CD4-positive, alpha-beta memory T cell (primary cell): ENCODE results near the gene TTLL6. TPM values are rescaled to one million over a fixed set of nuclear protein-coding genes. Genes with fewer than 3 reads are reported as not detected.

ENCODE experiments used
- CTCF ChIA-PET: fragments of 350-600 bp; sonication (Branson Sonifier 250); formaldehyde crosslinking; loops from one replicate; lab custom pipeline; 2021; ENCODE audit warnings: inconsistent platforms; ENCODE audit not compliant: partially characterized antibody; lab: Charles Lee
- POLR2A ChIA-PET: fragments of 350-600 bp; sonication (Branson Sonifier 250); formaldehyde crosslinking; loops from one replicate; lab custom pipeline; 2021; ENCODE audit not compliant: partially characterized antibody; lab: Charles Lee
- DNase-seq, 5 donors: peaks; one replicate each; pipeline versions ENCODE4 v3.0.0 to v3.0.0-alpha.2; 2020 to 2022; ENCODE audit warnings: mixed read lengths in 1 of 5
- H3K27ac ChIP-seq: one replicate; pipeline ENCODE4 v1.7.0; 2013; ENCODE audit warnings: low read depth, low read length
- H3K27me3 ChIP-seq: 2 replicates; pipeline ENCODE4 v1.7.0; 2013; ENCODE audit warnings: mild to moderate bottlenecking, low read length, moderate library complexity; ENCODE audit not compliant: insufficient read depth
- H3K36me3 ChIP-seq: 2 replicates; pipeline ENCODE4 v1.7.0; 2013; ENCODE audit warnings: mild to moderate bottlenecking, low read length, moderate library complexity; ENCODE audit not compliant: insufficient read depth
- H3K4me1 ChIP-seq: 2 replicates; pipeline ENCODE4 v1.7.0; 2013; ENCODE audit warnings: mild to moderate bottlenecking, low read length, moderate library complexity; ENCODE audit not compliant: insufficient read depth
- H3K4me3 ChIP-seq, 2 donors: one replicate each; pipeline ENCODE4 v1.7.0; 2013; ENCODE audit warnings: low read length in 2 of 2, mild to moderate bottlenecking in 1 of 2
- H3K9me3 ChIP-seq, 2 donors: one replicate each; pipeline ENCODE4 v1.7.0; 2013; ENCODE audit warnings: low read length in 2 of 2, control low read depth in 1 of 2; ENCODE audit not compliant: control insufficient read depth in 1 of 2
- H3K27ac Mint-ChIP-seq, 7 donors: one replicate each; pipeline ENCODE4 v1.8.0; 2020 to 2021; ENCODE audit warnings: mixed read lengths in 7 of 7, mild to moderate bottlenecking in 6 of 7, inconsistent platforms in 3 of 7, moderate library complexity in 3 of 7
- H3K27me3 Mint-ChIP-seq, 2 donors: one replicate each; pipeline ENCODE4 v1.8.0; 2020 to 2021; ENCODE audit warnings: mixed read lengths in 2 of 2
- H3K36me3 Mint-ChIP-seq, 2 donors: one replicate each; pipeline ENCODE4 v1.8.0; 2020 to 2021; ENCODE audit warnings: mixed read lengths in 2 of 2, inconsistent platforms in 1 of 2, mild to moderate bottlenecking in 1 of 2
- H3K4me1 Mint-ChIP-seq, 4 donors: one replicate each; pipeline ENCODE4 v1.8.0; 2020 to 2021; ENCODE audit warnings: mixed read lengths in 4 of 4, mild to moderate bottlenecking in 1 of 4
- H3K4me3 Mint-ChIP-seq, 8 donors: one replicate each; pipeline ENCODE4 v1.8.0; 2020 to 2021; ENCODE audit warnings: mixed read lengths in 8 of 8, mild to moderate bottlenecking in 7 of 8, moderate library complexity in 6 of 8, inconsistent platforms in 3 of 8
- H3K9me3 Mint-ChIP-seq, 8 donors: one replicate each; pipeline ENCODE4 v1.8.0; 2020 to 2021; ENCODE audit warnings: mixed read lengths in 8 of 8, mild to moderate bottlenecking in 5 of 8, inconsistent platforms in 3 of 8, moderate library complexity in 1 of 8
- intact Hi-C: fragments of 100-400 bp; cut with micrococcal nuclease; formaldehyde crosslinking; loops from one replicate; pipeline ENCODE4 v1.15.1; 2023
- polyA plus RNA-seq, 2 donors: library from polyadenylated mRNA; unstranded; fragments of 300-500 nt; fragmentation: Illumina TruSeq; gene quantifications; one replicate each; pipeline ENCODE4 v1.2.3, GENCODE V29; 2021
- total RNA-seq, 2 experiments: library from RNA; stranded (reverse); gene quantifications; one replicate each; pipeline ENCODE4 v1.2.3, GENCODE V29; 2021

The TTLL6 gene
- total and polyA plus RNA-seq, 4 experiments from 2014 or later: not detected

- Histone ChIP-seq H3K36me3 (no peaks in the 10 kb centered on the region), H3K4me1 (peaks cover 40% of the 10 kb centered on the region), H3K4me3 (no peak overlapping the region), H3K9me3 (no peaks in the 10 kb centered on the region), H3K27ac (no peak overlapping the region), H3K27me3 (peaks cover 83% of the 10 kb centered on the region)
- Mint-ChIP-seq H3K9me3 (peaks cover 0 to 36% (median 6%) of the 10 kb centered on the region in 8 donors), H3K27me3 (peaks cover 75 to 79% of the 10 kb centered on the region in 2 donors), H3K27ac (peak overlapping the region in 3 of 7 donors; percentile 28 to 84 (median 73)), H3K4me1 (peaks cover 20 to 65% (median 34%) of the 10 kb centered on the region in 4 donors), H3K36me3 (peaks cover 0 to 2% of the 10 kb centered on the region in 2 donors), H3K4me3 (peak overlapping the region in 5 of 8 donors; percentile 22 to 65 (median 45))
- DNase-seq: no peak
- CTCF ChIA-PET: no interaction called here
- intact Hi-C loops: no loop called here
- POLR2A ChIA-PET: interaction anchor here (0.9 kb wide), 1 partner anchor 32 kb away, joined by 3 read pairs; no protein-coding TSS in a partner anchor
These were observed 96.6 kb downstream of the TTLL6 start for GRCh38 chr17:48720266-48721008.

- ChIA-PET CTCF (no interaction called here), POLR2A (interaction anchor here (0.9 kb wide), 1 partner anchor 32 kb away, joined by 3 read pairs; no protein-coding TSS in a partner anchor)
- Mint-ChIP-seq H3K4me3 (peak overlapping the region in 5 of 8 donors; percentile 25 to 69 (median 39)), H3K4me1 (peaks cover 18 to 58% (median 28%) of the 10 kb centered on the region in 4 donors), H3K27me3 (peaks cover 74 to 75% of the 10 kb centered on the region in 2 donors), H3K36me3 (peaks cover 0 to 2% of the 10 kb centered on the region in 2 donors), H3K27ac (peak overlapping the region in 3 of 7 donors; percentile 24 to 93 (median 73)), H3K9me3 (peaks cover 0 to 33% (median 6%) of the 10 kb centered on the region in 8 donors)
- Histone ChIP-seq H3K36me3 (no peaks in the 10 kb centered on the region), H3K9me3 (no peaks in the 10 kb centered on the region), H3K27me3 (peaks cover 80% of the 10 kb centered on the region), H3K4me1 (peaks cover 34% of the 10 kb centered on the region), H3K4me3 (no peak overlapping the region), H3K27ac (no peak overlapping the region)
- intact Hi-C loops: loop anchor here (5.0 kb wide), 1 partner anchor 33 kb away; no protein-coding TSS in a partner anchor
- no peak for DNase-seq
These were observed 97.3 kb downstream of the TTLL6 start for GRCh38 chr17:48719642-48720265.

- Mint-ChIP-seq H3K27me3 (peaks cover 68 to 75% of the 10 kb centered on the region in 2 donors), H3K4me1 (peaks cover 12 to 50% (median 22%) of the 10 kb centered on the region in 4 donors), H3K4me3 (peak overlapping the region; percentile 20 to 69 (median 50)), H3K9me3 (peaks cover 0 to 28% (median 6%) of the 10 kb centered on the region in 8 donors), H3K27ac (peak overlapping the region in 6 of 7 donors; percentile 30 to 93 (median 72)), H3K36me3 (peaks cover 0 to 2% of the 10 kb centered on the region in 2 donors)
- DNase-seq: peak in 1 of 5 donors; percentile 30
- Histone ChIP-seq H3K36me3 (no peaks in the 10 kb centered on the region), H3K27ac (no peak overlapping the region), H3K27me3 (peaks cover 74% of the 10 kb centered on the region), H3K4me3 (no peak overlapping the region), H3K9me3 (no peaks in the 10 kb centered on the region), H3K4me1 (peaks cover 27% of the 10 kb centered on the region)
- intact Hi-C loops: loop anchor here (5.0 kb wide), 1 partner anchor 33 kb away; no protein-coding TSS in a partner anchor
- ChIA-PET CTCF (interaction anchor here (1.9 kb wide), 1 partner anchor 41 kb away, joined by 5 read pairs; no protein-coding TSS in a partner anchor), POLR2A (interaction anchor here (0.6 to 2.0 kb wide), 4 partner anchors 10 to 165 kb away, joined by 3 to 7 read pairs (median 3); partner anchors contain the start of gene HOXB13)
These were observed 98.0 kb downstream of the TTLL6 start for GRCh38 chr17:48718761-48719641.

GRCh38 chr17:48718227-48718760, 98.7 kb downstream of the TTLL6 start:
- POLR2A ChIA-PET: interaction anchor here (0.6 to 2.0 kb wide), 4 partner anchors 11 to 165 kb away, joined by 3 to 7 read pairs (median 3); partner anchors contain the start of gene HOXB13
- Histone ChIP-seq H3K4me1 (peaks cover 20% of the 10 kb centered on the region), H3K4me3 (no peak overlapping the region), H3K9me3 (no peaks in the 10 kb centered on the region), H3K27me3 (peaks cover 67% of the 10 kb centered on the region), H3K36me3 (no peaks in the 10 kb centered on the region), H3K27ac (no peak overlapping the region)
- CTCF ChIA-PET: interaction anchor here (1.9 kb wide), 1 partner anchor 40 kb away, joined by 5 read pairs; no protein-coding TSS in a partner anchor
- Mint-ChIP-seq H3K4me3 (peak overlapping the region; percentile 7 to 69 (median 32)), H3K27ac (peak overlapping the region in 4 of 7 donors; percentile 30 to 93 (median 69)), H3K36me3 (peaks cover 0 to 2% of the 10 kb centered on the region in 2 donors), H3K27me3 (peaks cover 65 to 72% of the 10 kb centered on the region in 2 donors), H3K9me3 (peaks cover 0 to 25% (median 6%) of the 10 kb centered on the region in 8 donors), H3K4me1 (peaks cover 7 to 43% (median 17%) of the 10 kb centered on the region in 4 donors)
- no peak for DNase-seq
- intact Hi-C loops: loop anchor here (5.0 kb wide), 1 partner anchor 34 kb away; no protein-coding TSS in a partner anchor

GRCh38 chr17:48717367-48718226, 99.4 kb downstream of the TTLL6 start:
- H3K9me3 ChIP-seq: no peaks in the 10 kb centered on the region
- no peak for DNase-seq
- peak overlapping the region in 5 of 7 donors; percentile 65 to 83 (median 78) for H3K27ac Mint-ChIP-seq
- H3K27me3 Mint-ChIP-seq: peaks cover 60 to 70% of the 10 kb centered on the region in 2 donors
- no peaks in the 10 kb centered on the region for H3K36me3 ChIP-seq
- H3K4me1 Mint-ChIP-seq: peaks cover 7 to 36% (median 15%) of the 10 kb centered on the region in 4 donors
- H3K27ac ChIP-seq: no peak overlapping the region
- H3K27me3 ChIP-seq: peaks cover 64% of the 10 kb centered on the region
- ChIA-PET CTCF (interaction anchor here (1.9 kb wide), 1 partner anchor 39 kb away, joined by 5 read pairs; no protein-coding TSS in a partner anchor), POLR2A (interaction anchor here (1.2 to 2.0 kb wide), 3 partner anchors 11 to 112 kb away, joined by 3 to 7 read pairs (median 3); partner anchors contain the start of gene HOXB13)
- H3K4me3 ChIP-seq: no peak overlapping the region
- peaks cover 0 to 24% (median 6%) of the 10 kb centered on the region in 8 donors for H3K9me3 Mint-ChIP-seq
- peaks cover 15% of the 10 kb centered on the region for H3K4me1 ChIP-seq
- peaks cover 0 to 2% of the 10 kb centered on the region in 2 donors for H3K36me3 Mint-ChIP-seq
- intact Hi-C loops: loop anchor here (5.0 kb wide), 1 partner anchor 35 kb away; no protein-coding TSS in a partner anchor
- peak overlapping the region in 2 of 8 donors; percentile 50 to 51 for H3K4me3 Mint-ChIP-seq
